A673 (cell line): Measurements from ENCODE around the gene SPIRE1.

ENCODE experiments used
- CTCF ChIP-seq: fragments of 300-800, 200-600 bp; sonication (generic); conservative IDR thresholded peaks from 2 replicates; pipeline ENCODE4 v1.5.1; 2017; ENCODE audit warnings: low read depth, mild to moderate bottlenecking, antibody characterized with exemption, low read length, moderate library complexity, mixed read lengths
- EZH2 ChIP-seq: fragments of 200-600 bp; sonication (generic); IDR thresholded peaks from 2 replicates; pipeline ENCODE4 v1.6.1; 2017; ENCODE audit warnings: borderline replicate concordance, low read depth, mild to moderate bottlenecking, mixed read lengths, antibody characterized with exemption, low read length; ENCODE audit not compliant: poor library complexity, severe bottlenecking

- TF ChIP-seq EZH2 (no peak), CTCF (no peak)
Observed at GRCh38 chr18:12694032-12694431, 36.1 kb upstream of the SPIRE1 start.
